Measurements from ENCODE around the gene CYTL1. TPM values are rescaled to one million over a fixed set of nuclear protein-coding genes. Genes with fewer than 3 reads are reported as not detected.

The CYTL1 gene
- total RNA-seq, 1 experiment from 2014 or later, result not detected

DNA sequence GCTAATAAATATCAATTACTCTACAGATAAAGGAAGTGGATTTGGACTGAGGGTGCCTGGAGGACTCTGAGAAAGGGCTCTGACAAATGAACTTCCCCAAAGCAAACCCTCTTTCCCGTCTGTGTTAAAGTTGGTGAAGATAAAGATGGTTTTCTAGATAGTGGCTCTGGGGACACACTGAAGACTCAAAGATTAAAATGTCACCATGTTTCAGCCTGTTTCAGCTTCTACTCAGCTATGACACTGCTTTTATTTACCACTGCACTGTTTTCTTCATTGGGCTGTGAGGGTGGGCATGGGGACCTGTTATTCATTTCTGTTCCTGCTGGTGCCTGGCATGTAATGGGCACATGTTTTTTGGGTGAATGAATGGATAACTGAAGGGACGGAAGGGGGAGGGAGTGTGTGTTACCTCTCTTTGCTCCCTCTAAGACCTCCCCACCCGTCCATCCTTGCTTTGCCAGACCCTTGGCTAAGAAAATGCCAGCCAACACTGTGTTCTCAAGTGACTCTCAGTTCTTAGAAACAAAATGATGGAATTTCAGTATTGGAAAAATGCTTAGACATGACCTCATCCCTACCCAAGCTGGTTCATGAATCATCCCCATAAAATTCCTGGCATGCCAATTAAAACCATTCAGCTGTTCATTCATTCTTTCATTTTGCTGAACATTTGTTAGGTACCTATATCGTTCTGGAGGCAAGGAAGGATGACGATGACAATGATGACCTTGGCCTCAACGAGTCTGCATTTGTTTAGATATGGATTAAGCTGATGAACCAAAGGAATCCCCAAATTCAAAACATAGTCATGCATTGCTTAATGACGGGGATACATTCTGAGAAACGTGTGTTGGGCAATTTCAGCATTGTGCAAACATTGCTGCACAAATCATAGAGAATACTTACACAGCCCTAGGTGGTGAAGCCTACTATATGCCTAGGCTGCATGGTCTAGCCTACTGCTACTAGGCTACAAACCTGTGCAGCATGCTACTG, 18.6 kb upstream of the CYTL1 start:
- in situ Hi-C loops (cut with HindIII; ENCODE audit: low pct_unique_long_range_greater_than_20kb, low sequenced_read_pairs), result no loop called here
- DNase-seq (ENCODE audit: low read depth, low spot score), result peak; percentile 9

DNA sequence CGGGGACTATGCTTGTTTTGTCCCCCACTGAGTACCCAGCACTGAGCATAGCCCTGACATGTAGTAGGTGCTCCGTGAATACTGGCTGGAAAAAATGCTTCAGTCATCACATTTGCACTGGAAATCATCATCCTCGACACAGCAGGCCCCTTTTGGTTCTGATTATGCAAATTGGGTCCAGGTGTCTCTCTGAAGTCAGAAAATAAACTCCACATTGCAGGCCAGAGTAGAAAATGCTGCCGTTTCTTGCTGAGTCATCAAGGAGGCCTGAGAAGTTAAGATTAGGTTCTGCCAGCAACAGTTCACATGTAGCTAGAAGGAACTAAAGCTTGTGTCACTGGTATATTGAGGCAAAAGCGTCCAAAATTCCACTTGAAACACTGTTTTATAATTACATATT, 17.0 kb upstream of the CYTL1 start:
- no peak for DNase-seq (ENCODE audit: low read depth, low spot score)
- in situ Hi-C loops (cut with HindIII; ENCODE audit: low pct_unique_long_range_greater_than_20kb, low sequenced_read_pairs), result no loop called here

GRCh38 chr4:5034206-5034605, 14.9 kb upstream of the CYTL1 start:
- DNase-seq (ENCODE audit: low read depth, low spot score), result no peak
- in situ Hi-C loops (cut with HindIII; ENCODE audit: low pct_unique_long_range_greater_than_20kb, low sequenced_read_pairs), result no loop called here

DNA sequence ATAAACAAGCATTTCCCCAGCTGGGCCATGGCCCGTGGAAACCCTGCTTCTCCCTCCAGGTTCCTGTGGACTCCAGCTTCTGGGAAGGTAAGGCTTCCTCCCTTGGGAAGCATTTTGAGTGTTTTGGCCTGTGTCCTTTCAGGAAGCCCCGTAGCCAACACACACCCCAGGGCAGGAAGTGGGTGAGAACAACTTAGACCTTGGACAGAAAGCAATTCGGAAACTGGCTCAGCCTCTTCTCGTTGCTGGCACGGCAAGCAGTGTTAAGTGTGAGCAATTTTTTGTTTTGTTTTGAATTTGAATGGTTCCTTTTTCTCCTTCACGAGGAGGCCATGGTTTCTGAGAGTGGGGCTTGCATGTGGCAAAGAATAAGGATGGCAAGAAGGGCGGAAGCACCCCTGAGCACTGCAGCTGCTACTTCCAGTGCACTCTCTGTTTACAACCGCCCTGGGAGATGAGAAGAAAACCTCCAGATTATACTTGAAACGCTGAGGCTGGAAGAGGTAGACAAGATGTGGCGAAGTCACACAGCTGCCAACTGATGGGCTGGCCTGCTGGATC, 14.1 kb upstream of the CYTL1 start:
- in situ Hi-C loops (cut with HindIII; ENCODE audit: low pct_unique_long_range_greater_than_20kb, low sequenced_read_pairs), result no loop called here
- no peak for DNase-seq (ENCODE audit: low read depth, low spot score)

DNA sequence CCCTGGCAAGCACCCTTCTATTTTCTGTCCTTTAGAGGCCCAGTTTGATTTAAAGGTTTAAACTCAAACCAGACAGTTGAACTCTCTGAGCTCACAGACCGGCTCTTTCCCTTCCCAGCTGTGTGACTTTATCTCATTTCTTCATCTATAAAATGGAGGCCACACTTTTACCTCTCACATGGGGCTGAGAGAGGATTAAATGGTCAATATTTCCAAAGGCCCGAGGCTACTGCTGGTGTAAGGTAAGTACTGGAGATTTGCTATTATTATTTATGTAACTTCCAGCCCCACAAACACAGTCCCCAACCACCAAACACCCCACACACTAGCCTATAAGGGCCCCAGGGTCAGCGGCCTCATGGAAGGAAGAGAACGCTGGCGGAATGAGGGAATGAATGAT, 13.6 kb upstream of the CYTL1 start:
- DNase-seq (ENCODE audit: low read depth, low spot score), result no peak
- in situ Hi-C loops (cut with HindIII; ENCODE audit: low pct_unique_long_range_greater_than_20kb, low sequenced_read_pairs), result no loop called here

DNA sequence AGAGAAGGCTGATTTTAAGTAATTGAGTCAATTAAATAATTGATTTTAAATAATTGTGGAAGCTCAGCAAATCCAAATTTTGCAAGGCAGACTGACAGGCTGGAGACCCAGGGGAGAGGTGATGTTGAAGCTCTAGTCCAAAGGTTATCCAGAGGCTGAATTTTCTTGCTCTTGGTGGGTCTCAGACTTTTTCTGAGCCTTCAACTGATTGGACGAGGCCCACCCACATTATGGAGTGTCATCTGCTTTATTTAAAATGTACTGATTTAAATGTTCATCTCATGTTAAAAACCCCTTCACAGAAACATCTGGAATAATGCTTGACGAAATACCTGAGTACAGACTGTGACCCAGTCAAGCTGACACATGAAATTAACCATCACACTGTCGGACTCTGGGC, 11.7 kb upstream of the CYTL1 start:
- no peak for DNase-seq (ENCODE audit: low read depth, low spot score)
- in situ Hi-C loops (cut with HindIII; ENCODE audit: low pct_unique_long_range_greater_than_20kb, low sequenced_read_pairs), result no loop called here

DNA sequence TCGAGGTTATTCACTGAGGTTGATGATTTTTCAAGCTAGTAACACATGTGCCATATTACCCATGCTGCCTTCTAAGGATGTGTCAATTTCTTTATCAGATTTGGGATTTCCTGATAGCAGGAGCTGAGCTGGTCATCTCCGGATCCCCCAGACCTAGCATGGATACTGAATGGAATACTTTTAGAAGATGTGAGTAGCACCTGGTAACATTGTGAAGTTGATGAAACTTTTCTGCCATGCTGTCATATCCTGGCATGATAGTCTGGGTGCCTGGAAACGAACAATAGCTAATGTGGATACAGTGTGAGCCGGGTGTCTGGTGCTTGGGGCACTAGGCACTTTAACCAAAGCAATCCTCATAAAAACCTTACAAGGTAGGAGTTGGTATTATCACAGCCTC, 11.0 kb upstream of the CYTL1 start:
- in situ Hi-C loops (cut with HindIII; ENCODE audit: low pct_unique_long_range_greater_than_20kb, low sequenced_read_pairs), result no loop called here
- DNase-seq (ENCODE audit: low read depth, low spot score), result no peak

- no peak for DNase-seq (ENCODE audit: low read depth, low spot score)
- in situ Hi-C loops (cut with HindIII; ENCODE audit: low pct_unique_long_range_greater_than_20kb, low sequenced_read_pairs), result no loop called here
Observed at GRCh38 chr4:5029447-5029846, 10.2 kb upstream of the CYTL1 start.

- in situ Hi-C loops (cut with HindIII; ENCODE audit: low pct_unique_long_range_greater_than_20kb, low sequenced_read_pairs), result no loop called here
- DNase-seq (ENCODE audit: low read depth, low spot score), result no peak
Observed at GRCh38 chr4:5028480-5028879, 9.2 kb upstream of the CYTL1 start.

DNA sequence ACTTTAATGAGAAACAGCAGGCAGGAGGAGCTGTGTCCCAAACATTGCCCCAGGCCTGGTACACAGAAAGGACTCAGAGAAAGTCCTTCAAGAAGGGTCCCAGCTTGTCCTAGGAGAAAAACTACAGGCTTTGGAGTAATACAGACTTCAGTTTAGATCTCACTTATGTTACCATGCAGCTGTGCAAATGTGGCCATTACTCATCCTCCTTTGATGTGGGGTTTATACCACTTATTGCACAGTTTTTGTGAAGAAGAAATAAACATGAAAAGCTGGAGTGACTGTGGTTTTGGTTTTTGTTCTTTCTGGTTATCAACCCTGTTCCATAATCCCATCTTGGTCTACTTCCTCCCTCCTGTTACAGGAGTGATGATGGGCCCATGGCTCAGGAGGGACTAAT, 8.1 kb upstream of the CYTL1 start:
- in situ Hi-C loops (cut with HindIII; ENCODE audit: low pct_unique_long_range_greater_than_20kb, low sequenced_read_pairs), result no loop called here
- no peak for DNase-seq (ENCODE audit: low read depth, low spot score)

GRCh38 chr4:5026371-5026770, 7.1 kb upstream of the CYTL1 start:
- in situ Hi-C loops (cut with HindIII; ENCODE audit: low pct_unique_long_range_greater_than_20kb, low sequenced_read_pairs), result no loop called here
- DNase-seq (ENCODE audit: low read depth, low spot score), result no peak

GRCh38 chr4:5024673-5025072, 5.4 kb upstream of the CYTL1 start:
- no peak for DNase-seq (ENCODE audit: low read depth, low spot score)
- in situ Hi-C loops (cut with HindIII; ENCODE audit: low pct_unique_long_range_greater_than_20kb, low sequenced_read_pairs), result no loop called here

GRCh38 chr4:5021546-5021945, 2.3 kb upstream of the CYTL1 start:
- in situ Hi-C loops (cut with HindIII; ENCODE audit: low pct_unique_long_range_greater_than_20kb, low sequenced_read_pairs), result no loop called here
- DNase-seq (ENCODE audit: low read depth, low spot score), result no peak

GRCh38 chr4:5020341-5020740, 1.1 kb upstream of the CYTL1 start:
- in situ Hi-C loops (cut with HindIII; ENCODE audit: low pct_unique_long_range_greater_than_20kb, low sequenced_read_pairs), result no loop called here
- no peak for DNase-seq (ENCODE audit: low read depth, low spot score)

GRCh38 chr4:5019796-5020195, 538 bp upstream of the CYTL1 start:
- in situ Hi-C loops (cut with HindIII; ENCODE audit: low pct_unique_long_range_greater_than_20kb, low sequenced_read_pairs), result no loop called here
- no peak for DNase-seq (ENCODE audit: low read depth, low spot score)

- DNase-seq (ENCODE audit: low read depth, low spot score), result no peak
- in situ Hi-C loops (cut with HindIII; ENCODE audit: low pct_unique_long_range_greater_than_20kb, low sequenced_read_pairs), result no loop called here
Observed at GRCh38 chr4:5018603-5019002, 655 bp downstream of the CYTL1 start.

- in situ Hi-C loops (cut with HindIII; ENCODE audit: low pct_unique_long_range_greater_than_20kb, low sequenced_read_pairs), result no loop called here
- no peak for DNase-seq (ENCODE audit: low read depth, low spot score)
Observed at GRCh38 chr4:5018096-5018495, 1.2 kb downstream of the CYTL1 start.

DNA sequence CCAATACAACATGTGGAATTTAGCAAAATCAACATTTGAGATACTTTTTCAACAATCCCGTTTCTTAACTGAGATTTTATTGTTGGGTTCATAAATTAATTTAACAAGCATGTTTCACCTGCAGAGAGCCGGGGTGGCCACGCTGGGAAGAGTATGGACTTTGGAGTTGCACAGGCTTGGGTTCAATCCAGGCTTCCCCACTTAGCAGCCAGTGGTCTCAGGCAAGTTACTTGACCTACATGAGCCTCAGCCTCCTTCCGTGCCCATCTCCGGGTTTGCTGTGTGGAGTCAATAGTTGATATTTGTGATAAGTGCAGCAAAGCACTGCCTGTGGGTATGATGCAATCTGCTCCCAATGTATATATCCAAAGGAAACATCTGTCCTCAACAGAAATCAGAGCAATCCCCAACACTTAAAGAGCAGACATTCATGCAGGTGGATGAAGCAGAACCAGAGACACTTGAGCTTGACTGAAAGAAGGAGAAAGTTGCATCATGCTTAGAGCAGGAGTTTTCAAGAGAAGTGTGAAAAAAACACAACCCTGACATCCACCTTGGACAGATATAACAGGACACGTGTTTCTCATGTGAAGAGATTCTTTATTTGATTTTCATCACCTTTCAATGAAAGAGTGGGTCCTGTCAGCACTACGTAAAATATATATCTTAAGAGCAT, 5.1 kb downstream of the CYTL1 start:
- in situ Hi-C loops (cut with HindIII; ENCODE audit: low pct_unique_long_range_greater_than_20kb, low sequenced_read_pairs), result no loop called here
- no peak for DNase-seq (ENCODE audit: low read depth, low spot score)

DNA sequence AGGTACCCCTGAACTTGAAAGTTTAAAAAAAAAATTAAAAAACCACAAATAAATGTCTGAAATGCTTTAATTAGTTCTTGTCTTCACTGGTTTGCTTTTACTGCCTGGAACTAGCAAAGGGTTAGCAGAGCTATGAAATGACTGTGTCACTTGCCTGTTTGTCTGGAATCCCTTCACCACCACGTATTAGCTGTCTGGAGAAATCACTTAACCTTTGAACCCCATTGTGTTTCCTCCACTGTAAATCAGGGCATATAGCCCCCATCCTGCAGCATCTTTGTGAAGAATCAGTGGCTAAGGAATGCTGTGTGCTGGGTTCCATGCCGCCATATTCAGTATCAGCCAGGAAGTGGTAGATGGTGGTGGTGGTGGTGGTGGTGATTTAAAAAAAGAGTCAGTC, 6.3 kb downstream of the CYTL1 start:
- no peak for DNase-seq (ENCODE audit: low read depth, low spot score)
- in situ Hi-C loops (cut with HindIII; ENCODE audit: low pct_unique_long_range_greater_than_20kb, low sequenced_read_pairs), result no loop called here
